Measurements from ENCODE around the gene EHBP1L1.
"Not testable (repeated sequence)": the region's sequence is repeated elsewhere in the genome, so short reads cannot be mapped to it uniquely, and the experiment has no call there.

Gene EHBP1L1

GRCh38 chr11:65633390-65634108, 57.7 kb downstream of the EHBP1L1 start:
- in situ Hi-C loops (cut with HindIII; ENCODE audit: low sequenced_read_pairs) = no loop called here

GRCh38 chr11:65634109-65634436, 58.2 kb downstream of the EHBP1L1 start:
- in situ Hi-C loops (cut with HindIII; ENCODE audit: low sequenced_read_pairs) = no loop called here

GRCh38 chr11:65634440-65634839, 58.6 kb downstream of the EHBP1L1 start:
- in situ Hi-C loops (cut with HindIII; ENCODE audit: low sequenced_read_pairs) = no loop called here

- in situ Hi-C loops (cut with HindIII; ENCODE audit: low sequenced_read_pairs) = no loop called here
These were observed 59.3 kb downstream of the EHBP1L1 start for GRCh38 chr11:65634905-65635731.

- in situ Hi-C loops (cut with HindIII; ENCODE audit: low sequenced_read_pairs) = no loop called here
These were observed 60.5 kb downstream of the EHBP1L1 start for GRCh38 chr11:65636108-65637031.

GRCh38 chr11:65637032-65637557, 61.2 kb downstream of the EHBP1L1 start:
- in situ Hi-C loops (cut with HindIII; ENCODE audit: low sequenced_read_pairs) = no loop called here

GRCh38 chr11:65637794-65638419, 62.1 kb downstream of the EHBP1L1 start, which contains the start of gene SIPA1:
Gene SIPA1 (plus strand): TSS chr11:65638101. CDS start chr11:65640922, 2,821 bp downstream.
- in situ Hi-C loops (cut with HindIII; ENCODE audit: low sequenced_read_pairs) = no loop called here

GRCh38 chr11:65639228-65639597, 63.4 kb downstream of the EHBP1L1 start:
- in situ Hi-C loops (cut with HindIII; ENCODE audit: low sequenced_read_pairs) = not testable (repeated sequence)

- in situ Hi-C loops (cut with HindIII; ENCODE audit: low sequenced_read_pairs) = no loop called here
These were observed 64.0 kb downstream of the EHBP1L1 start for GRCh38 chr11:65639623-65640482.

GRCh38 chr11:65640483-65641296, 64.8 kb downstream of the EHBP1L1 start:
- in situ Hi-C loops (cut with HindIII; ENCODE audit: low sequenced_read_pairs) = no loop called here

- in situ Hi-C loops (cut with HindIII; ENCODE audit: low sequenced_read_pairs) = no loop called here
These were observed 65.6 kb downstream of the EHBP1L1 start for GRCh38 chr11:65641297-65642013.

Measured in DLD1 (cell line).